Left renal pelvis (tissue), 4 donors: ENCODE data around the gene HOXB8. TPM values are rescaled to one million over a fixed set of nuclear protein-coding genes. Genes with fewer than 3 reads are reported as not detected.

ENCODE experiments used
- DNase-seq, 4 donors: peaks; one replicate each; pipeline ENCODE4 v3.0.0-alpha.2; 2013; ENCODE audit warnings: low read depth in 4 of 4, low spot score in 3 of 4
- polyA plus RNA-seq, 4 donors: library from polyadenylated mRNA; unstranded; fragments of 120-200 nt; gene quantifications; one replicate each; pipeline ENCODE4 v1.2.1, GENCODE V29; 2013; ENCODE audit not compliant: insufficient read length in 4 of 4

HOXB8 gene
- polyA plus RNA-seq, 4 donors: 5.1 to 61.5 (median 46.5) TPM

DNA sequence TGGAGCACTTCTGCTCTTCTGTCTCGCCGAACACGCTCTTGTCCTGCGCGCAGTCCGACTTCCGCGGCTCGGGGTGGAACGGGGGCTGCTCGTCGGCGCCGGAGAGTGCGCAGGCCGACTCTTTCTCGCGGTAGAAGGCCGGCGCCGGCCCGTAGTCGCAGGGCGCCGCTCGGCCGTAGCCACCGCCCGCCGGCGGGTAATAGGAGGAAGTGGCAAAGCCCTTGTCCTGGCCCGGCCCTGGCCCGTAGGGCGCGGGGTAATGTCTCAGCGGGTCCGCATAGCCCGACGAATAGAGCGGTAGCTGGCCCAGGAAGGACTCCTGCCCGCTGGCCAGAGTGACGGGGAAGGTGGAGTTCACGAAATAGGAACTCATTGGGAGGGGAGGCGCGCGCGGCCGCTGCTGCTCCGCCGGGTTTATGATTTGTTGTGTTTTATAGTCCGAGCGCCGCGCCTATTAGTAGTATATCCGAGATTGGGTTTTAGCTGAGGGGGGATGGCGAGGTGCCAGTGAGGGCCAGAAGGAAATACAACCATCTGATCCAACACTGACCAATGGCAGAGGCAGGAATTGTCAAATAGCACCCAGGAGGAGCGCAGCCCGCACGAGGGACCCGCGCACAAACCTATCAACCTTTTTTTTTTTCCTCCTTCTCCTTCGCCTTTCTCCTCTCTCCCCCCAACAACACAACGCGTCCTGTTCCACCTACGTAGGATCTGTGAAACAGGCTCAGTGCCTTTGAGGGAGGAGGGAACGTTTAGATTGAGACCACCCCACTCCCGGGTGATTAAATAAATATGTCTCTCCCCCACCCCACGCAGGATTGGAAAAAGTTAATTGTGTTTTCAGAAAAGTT is 17.1 kb downstream of the HOXB8 start:
- no peak for DNase-seq

DNA sequence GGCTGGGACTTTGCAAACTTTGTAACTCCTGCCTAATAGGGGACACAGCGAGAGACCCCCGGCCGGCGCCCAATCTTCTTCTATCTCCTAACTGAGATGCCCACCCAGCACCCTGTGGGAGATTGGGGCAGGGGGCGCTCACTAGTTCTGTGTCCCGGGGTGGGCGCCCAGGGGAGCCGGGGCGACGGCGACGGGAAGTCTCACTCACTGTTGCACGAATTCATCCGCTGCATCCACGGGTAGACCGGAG is 17.6 kb downstream of the HOXB8 start:
- DNase-seq: no peak

- no peak for DNase-seq
Observed at GRCh38 chr17:48596735-48597527, 18.2 kb downstream of the HOXB8 start.

DNA sequence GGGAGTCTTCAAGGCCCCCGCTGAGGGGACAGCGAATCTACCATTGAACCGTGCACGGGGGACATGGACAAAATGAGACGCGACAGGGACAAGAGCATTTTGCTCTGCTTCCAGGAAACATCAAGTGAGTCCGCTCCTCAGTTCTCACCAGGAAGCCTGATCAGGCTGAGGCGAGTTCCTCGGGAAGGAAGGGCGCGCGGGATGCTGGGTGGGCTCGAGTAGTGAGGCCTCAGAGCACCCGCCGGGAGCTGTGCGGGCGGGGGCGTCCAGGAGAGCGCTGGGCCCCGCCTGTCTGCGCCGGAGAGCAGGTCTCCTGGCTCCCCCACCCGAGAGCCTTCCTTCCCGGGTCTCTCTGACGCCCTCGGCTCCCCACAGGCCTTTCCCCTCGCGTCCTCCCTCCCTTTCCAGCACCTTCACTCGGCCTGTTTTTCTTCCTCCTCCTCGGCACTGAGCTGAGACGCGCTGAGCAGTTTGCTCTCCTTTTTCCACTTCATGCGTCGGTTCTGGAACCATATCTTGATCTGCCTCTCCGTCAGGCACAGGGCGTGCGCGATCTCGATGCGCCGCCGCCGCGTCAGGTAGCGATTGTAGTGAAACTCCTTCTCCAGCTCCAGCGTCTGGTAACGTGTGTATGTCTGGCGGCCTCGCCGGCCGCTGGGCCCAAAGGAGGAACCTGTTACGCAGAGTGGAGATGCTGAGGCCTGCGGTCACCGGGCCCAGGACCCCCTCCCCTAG is 18.9 kb downstream of the HOXB8 start:
- no peak for DNase-seq

- no peak for DNase-seq
Observed at GRCh38 chr17:48595278-48595999, 19.7 kb downstream of the HOXB8 start.

DNA sequence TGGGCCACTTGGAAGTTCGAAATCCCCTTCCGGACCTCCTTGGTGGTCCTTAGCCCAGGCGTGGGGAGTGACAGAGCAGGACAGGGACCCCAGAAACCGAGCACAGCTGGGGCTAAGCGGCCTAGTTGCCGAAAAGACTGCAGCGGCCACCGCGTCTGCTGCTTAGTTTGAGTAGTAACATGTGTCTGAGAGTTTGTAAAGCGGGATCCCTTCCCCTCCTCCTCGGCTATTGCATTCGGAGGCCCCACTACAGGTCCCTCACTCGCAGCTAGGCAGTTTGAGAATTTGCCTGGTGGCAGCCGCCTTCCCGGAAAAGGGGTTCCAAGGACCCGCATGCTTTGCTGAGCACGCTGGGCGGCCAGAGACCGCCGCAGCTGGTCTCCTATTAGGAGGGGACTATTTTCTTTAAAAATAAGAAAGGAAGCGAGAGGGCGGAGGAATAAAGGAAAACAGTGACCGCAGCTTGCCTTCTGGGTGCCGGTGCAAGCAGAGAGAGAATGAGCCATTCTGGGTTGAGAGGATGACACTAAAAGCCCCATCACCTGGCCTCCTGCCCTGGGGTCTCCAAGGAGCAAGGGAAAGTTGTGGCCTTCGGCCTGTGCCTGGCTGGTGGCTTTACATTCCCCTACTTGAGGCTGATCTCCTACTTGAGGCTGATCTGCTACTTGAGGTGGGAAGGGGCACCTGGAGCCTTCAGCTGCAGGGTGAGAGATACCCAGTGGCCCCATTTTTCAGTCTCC is 20.4 kb downstream of the HOXB8 start:
- DNase-seq: no peak

GRCh38 chr17:48593840-48594537 is 21.1 kb downstream of the HOXB8 start:
- DNase-seq: peak; percentile 77 to 90 (median 85)

DNA sequence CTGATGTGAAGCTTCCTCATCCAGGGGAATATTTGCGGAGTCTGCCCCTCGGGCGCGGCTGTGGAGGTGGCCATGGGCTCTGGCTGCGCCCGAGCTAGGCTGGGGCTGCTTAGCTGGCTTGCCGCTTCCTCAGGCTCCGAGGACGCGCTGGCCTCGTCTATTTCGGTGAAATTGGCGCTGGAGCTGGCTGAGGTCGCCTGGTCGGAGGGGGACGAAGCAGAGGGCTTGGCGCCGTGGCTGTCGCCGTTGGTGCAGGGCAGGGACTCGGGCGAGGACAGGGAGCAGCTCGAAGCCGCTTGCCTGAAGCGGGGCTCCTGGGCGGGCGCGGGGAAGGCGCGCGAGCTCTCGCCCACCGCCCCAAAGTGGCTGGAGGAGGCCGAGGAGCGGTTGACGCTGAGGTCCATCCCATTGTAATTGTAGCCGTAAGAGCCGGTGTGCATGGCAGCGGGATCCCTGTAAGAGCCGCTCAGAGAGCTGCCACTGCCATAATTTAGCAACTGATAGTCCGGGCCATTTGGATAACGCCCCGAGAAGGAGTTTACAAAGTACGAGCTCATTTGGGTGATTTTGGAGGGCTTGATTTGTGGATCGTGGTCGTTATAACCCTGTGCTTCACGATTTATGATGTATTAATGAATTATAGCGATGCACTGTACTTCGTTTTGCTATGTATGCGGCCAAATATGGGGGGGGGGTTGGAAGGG is 21.8 kb downstream of the HOXB8 start, which contains the start of gene HOXB5:
Gene HOXB5 (minus strand): TSS at position 654 of the 704 bp plus-strand sequence. CDS start 97 bp downstream, at position 557.
- no peak for DNase-seq

DNA sequence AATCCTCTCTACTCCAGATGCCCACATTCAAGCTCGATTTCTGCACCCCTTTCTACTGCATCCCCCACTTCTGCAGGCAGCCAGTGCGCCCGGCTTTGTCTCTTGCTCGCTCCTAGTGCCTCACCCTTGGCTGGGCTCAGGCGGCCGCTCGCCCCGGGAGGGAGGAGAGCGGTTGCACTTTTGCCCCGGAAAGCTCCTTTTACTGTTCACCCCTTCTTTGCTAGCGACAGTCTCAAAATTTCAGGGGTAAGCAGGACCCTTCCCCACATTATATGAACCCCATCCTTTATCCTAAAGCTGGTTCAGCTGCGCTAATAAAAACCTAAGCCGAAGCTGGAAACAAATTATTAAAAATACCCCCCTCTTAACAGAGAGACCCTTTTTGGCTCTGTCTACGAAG is 22.5 kb downstream of the HOXB8 start:
- no peak for DNase-seq

GRCh38 chr17:48592057-48592514 is 23.0 kb downstream of the HOXB8 start:
- no peak for DNase-seq

DNA sequence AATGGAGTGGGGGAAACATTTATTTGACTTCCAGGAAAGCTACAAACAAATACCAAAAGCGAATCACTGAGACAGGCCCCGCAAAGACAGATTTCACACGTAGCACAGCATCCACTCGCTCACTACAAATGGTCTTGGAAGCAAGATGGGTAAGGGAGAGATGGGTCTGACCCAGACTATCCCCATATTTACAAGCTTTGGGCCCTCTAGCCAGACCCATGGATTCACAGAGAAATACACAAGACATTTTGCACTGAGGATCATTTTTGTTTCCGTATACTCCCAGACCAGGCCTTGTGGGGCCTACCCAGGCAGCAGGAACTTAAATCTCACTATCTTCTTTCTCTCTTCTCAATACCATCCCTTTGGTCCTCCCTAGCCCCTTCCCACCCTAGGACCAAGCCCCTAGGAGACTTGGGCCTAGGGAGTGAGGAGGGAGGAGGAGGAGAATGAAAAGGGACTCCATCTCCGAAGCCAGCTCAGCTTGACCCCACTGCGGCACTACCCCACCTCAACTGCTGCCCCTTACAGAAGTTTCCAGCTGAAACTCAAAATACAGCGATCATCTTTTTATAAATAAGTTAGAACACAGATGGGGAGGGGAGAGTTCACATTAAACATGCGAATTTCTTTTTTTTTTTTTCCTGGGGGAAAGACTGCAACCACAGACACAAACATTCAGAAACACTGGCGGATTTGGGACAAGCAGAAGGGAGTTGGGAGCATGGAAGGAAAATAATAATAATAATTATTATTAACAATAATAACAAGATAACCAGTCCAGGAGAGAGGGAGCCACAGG is 23.6 kb downstream of the HOXB8 start:
- no peak for DNase-seq

DNA sequence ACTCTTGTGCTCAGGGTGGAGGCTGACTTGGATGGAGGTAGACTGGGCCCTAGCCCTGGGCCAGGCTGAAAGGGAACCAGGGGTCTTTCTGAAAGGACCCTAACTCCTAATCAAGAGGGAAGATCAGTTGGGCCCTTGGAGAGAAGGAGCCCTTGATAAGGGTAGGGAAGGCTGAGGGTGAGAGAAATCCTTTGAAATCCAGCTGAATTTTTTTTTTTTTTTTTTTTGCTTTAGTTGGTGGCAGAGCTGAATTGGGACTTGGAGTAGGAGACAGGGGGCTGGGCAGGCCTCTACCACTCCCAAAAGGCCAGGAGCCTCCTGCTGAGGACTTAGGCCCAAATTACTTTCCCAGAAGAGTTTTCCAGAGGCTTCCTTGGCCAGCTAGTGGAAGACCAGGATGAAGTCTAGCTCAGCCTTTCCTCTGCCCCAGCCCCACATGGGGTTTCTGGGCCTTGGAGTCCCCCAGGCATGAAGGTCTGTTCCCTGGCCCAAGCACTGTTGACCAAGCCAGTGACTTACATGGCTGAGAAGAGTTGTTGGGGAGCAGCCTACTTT is 24.4 kb downstream of the HOXB8 start:
- no peak for DNase-seq

DNA sequence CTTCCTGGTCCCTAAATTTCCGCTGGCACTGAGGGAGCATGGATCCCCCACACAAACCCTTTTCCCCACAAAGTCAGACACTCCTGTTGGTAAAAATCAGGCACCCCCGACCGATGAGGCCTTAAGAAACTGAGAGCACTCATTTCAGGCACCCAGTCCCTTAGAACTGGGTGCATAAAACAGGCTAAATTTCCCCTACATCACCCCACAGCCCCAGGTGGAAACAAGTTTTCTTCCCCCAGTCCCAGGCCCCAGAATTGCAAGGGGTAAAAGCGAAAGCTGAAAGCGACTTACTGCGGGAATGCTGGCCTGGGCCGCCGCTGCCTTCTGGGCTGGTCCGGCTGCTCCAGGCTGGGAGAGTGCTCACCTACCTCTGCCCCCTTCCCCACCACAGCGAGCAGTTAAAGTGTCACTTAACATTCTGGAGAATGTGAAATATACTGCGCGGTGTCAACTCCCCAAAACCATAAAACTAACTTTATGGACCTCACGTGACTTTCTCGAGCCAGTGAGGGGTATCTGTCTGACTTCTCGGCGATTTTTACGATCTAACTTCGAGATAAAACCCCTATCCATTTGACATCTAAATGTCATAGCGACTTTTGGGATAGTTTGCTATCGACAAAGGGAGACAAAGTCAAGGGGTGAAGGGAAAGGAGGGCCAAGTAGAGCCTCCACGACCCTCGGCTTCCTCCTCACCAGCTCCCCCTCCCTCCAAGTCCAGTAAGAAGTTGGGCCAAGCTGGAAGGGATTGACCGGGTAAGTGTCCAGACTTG is 25.1 kb downstream of the HOXB8 start, which contains the start of gene HOXB3:
Gene HOXB3 (minus strand): TSS at position 411 of the 776 bp plus-strand sequence. CDS start 37,767 bp downstream, outside the sequence.
- DNase-seq: peak in 3 of 4 donors; percentile 85 to 92 (median 86)

- DNase-seq: no peak
Observed at GRCh38 chr17:48589060-48589830, 25.8 kb downstream of the HOXB8 start.

- no peak for DNase-seq
Observed at GRCh38 chr17:48588528-48588927, 26.6 kb downstream of the HOXB8 start.

GRCh38 chr17:48588074-48588415 is 27.0 kb downstream of the HOXB8 start:
- no peak for DNase-seq
